Panc1 (cell line): ENCODE results near the gene POLR3A. TPM values are rescaled to one million over a fixed set of nuclear protein-coding genes. Genes with fewer than 3 reads are reported as not detected.

Experiments used
- ATAC-seq: fragments of 200-7000 bp; cut with Tn5 transposase; 2 replicates; pipeline ENCODE4 v1.9.1; 2020; ENCODE audit warnings: mild to moderate bottlenecking, moderate library complexity
- BruUV-seq: library from RNA; stranded (reverse); fragments of 400-500 nt; replicated peaks from 2 replicates; lab custom pipeline; 2021; lab: Mats Ljungman, UMichigan
- CTCF ChIA-PET: fragments of 300-600 bp; sonication (Branson Sonifier 250); formaldehyde crosslinking; loops from one replicate; lab custom pipeline; 2022; ENCODE audit warnings: antibody characterized with exemption; lab: Charles Lee
- POLR2A ChIA-PET: fragments of 300-600 bp; sonication (Branson Sonifier 250); formaldehyde crosslinking; loops from one replicate; lab custom pipeline; 2022; ENCODE audit warnings: antibody characterized with exemption; lab: Charles Lee
- DNase-seq: peaks from one replicate; pipeline ENCODE4 v3.0.0-alpha.2; 2010; ENCODE audit warnings: low read depth, low spot score
- H3K27ac ChIP-seq: 2 replicates; pipeline ENCODE4 v1.5.1; 2011; ENCODE audit warnings: mild to moderate bottlenecking, low read length, inconsistent platforms
- H3K27me3 ChIP-seq: fragments of 200-500 bp; sonication (Bioruptor generic); 2 replicates; pipeline ENCODE4 v1.6.0; 2014; ENCODE audit warnings: low read length, inconsistent platforms; ENCODE audit not compliant: control insufficient read depth, insufficient read depth
- H3K36me3 ChIP-seq: fragments of 200-500 bp; sonication (Bioruptor generic); 2 replicates; pipeline ENCODE4 v1.5.1; 2014; ENCODE audit warnings: inconsistent platforms, mild to moderate bottlenecking, low read length, moderate library complexity; ENCODE audit not compliant: control insufficient read depth, insufficient read depth
- H3K4me1 ChIP-seq: 2 replicates; pipeline ENCODE4 v1.5.1; 2011; ENCODE audit warnings: inconsistent platforms, mild to moderate bottlenecking, low read length, moderate library complexity; ENCODE audit not compliant: control insufficient read depth, insufficient read depth
- H3K4me3 ChIP-seq, 2 experiments: 2 replicates each; pipeline ENCODE4 v1.5.1; 2011 to 2012; ENCODE audit warnings: low read depth in 2 of 2, low read length in 2 of 2, mild to moderate bottlenecking in 2 of 2, inconsistent platforms in 1 of 2, moderate library complexity in 1 of 2
- H3K9me3 ChIP-seq: fragments of 200-500 bp; sonication (Bioruptor generic); 2 replicates; pipeline ENCODE4 v1.5.1; 2014; ENCODE audit warnings: low read depth, mild to moderate bottlenecking, inconsistent platforms, low read length, moderate library complexity; ENCODE audit not compliant: control insufficient read depth, insufficient read depth
- CTCF ChIP-seq: fragments of 450-650 bp; IDR thresholded peaks from 2 replicates; pipeline ENCODE4 v1.5.1; 2017; ENCODE audit warnings: mild to moderate bottlenecking
- POLR2AphosphoS5 ChIP-seq: IDR thresholded peaks from 2 replicates; pipeline ENCODE4 v1.6.1; 2012; ENCODE audit warnings: mild to moderate bottlenecking, low read depth, low read length, moderate library complexity
- REST ChIP-seq, 2 experiments: IDR thresholded peaks; 2 replicates each; pipeline ENCODE4 v1.6.1; 2011 to 2012; ENCODE audit warnings: low read depth in 2 of 2, control low read depth in 1 of 2, low read length in 1 of 2, mild to moderate bottlenecking in 1 of 2, moderate library complexity in 1 of 2; ENCODE audit not compliant: insufficient read depth in 1 of 2
- SIN3A ChIP-seq: IDR thresholded peaks from 2 replicates; pipeline ENCODE4 v1.6.1; 2012; ENCODE audit warnings: low read depth, mild to moderate bottlenecking, low read length, moderate library complexity, borderline replicate concordance; ENCODE audit not compliant: insufficient read depth
- TCF7L2 ChIP-seq: IDR thresholded peaks from 2 replicates; pipeline ENCODE4 v1.6.1; 2011; ENCODE audit warnings: mild to moderate bottlenecking, low read depth, low read length, inconsistent platforms
- in situ Hi-C: cut with HindIII; loops from 2 replicates; pipeline ENCODE4 v1.10.0; 2016; ENCODE audit warnings: low sequenced_read_pairs, low pct_unique_long_range_greater_than_20kb
- intact Hi-C: fragments of 100-400 bp; cut with micrococcal nuclease; formaldehyde crosslinking; loops from one replicate; pipeline ENCODE4 v1.10.0; 2022; ENCODE audit not compliant: unreplicated experiment
- total RNA-seq: library from RNA; stranded (reverse); gene quantifications from one replicate; pipeline ENCODE4 v1.2.1, GENCODE V29; 2021; ENCODE audit not compliant: unreplicated experiment

POLR3A gene
- total RNA-seq, 1 experiment from 2014 or later: 26.3 TPM

- CTCF ChIA-PET: no interaction called here
- in situ Hi-C loops (no loop called here), intact Hi-C loops (no loop called here)
- no peak overlapping the region for H3K4me3 ChIP-seq
- ATAC-seq (no peak), DNase-seq (no peak)
- no peaks in the 10 kb centered on the region for H3K27me3 ChIP-seq
- H3K9me3 ChIP-seq: no peaks in the 10 kb centered on the region
- POLR2A ChIA-PET: no interaction called here
- H3K36me3 ChIP-seq: peaks cover 38% of the 10 kb centered on the region
- H3K4me1 ChIP-seq: no peaks in the 10 kb centered on the region
- no peak for TF ChIP-seq SIN3A
- no peak for TF ChIP-seq POLR2AphosphoS5
- TF ChIP-seq CTCF: no peak
- no peak for TF ChIP-seq TCF7L2
- no peak for TF ChIP-seq REST (IDR thresholded peaks at IDR 0.05; ENCODE audit: insufficient read depth in 1 of 2, low read depth in 2 of 2, low read length in 1 of 2)
- BruUV-seq: no TSS peak
- no peak overlapping the region for H3K27ac ChIP-seq
Observed at GRCh38 chr10:78002541-78003288, 26.6 kb downstream of the POLR3A start.

GRCh38 chr10:78000956-78001472 is 28.3 kb downstream of the POLR3A start:
- peaks cover 31% of the 10 kb centered on the region for H3K36me3 ChIP-seq
- no peaks in the 10 kb centered on the region for H3K4me1 ChIP-seq
- DNase-seq: no peak
- in situ Hi-C loops (no loop called here), intact Hi-C loops (no loop called here)
- H3K4me3 ChIP-seq: no peak overlapping the region
- no peak for TF ChIP-seq CTCF
- TF ChIP-seq REST (IDR thresholded peaks at IDR 0.05; ENCODE audit: insufficient read depth in 1 of 2, low read depth in 2 of 2, low read length in 1 of 2): no peak
- no peak for TF ChIP-seq SIN3A
- TF ChIP-seq POLR2AphosphoS5: no peak
- TF ChIP-seq TCF7L2: no peak
- POLR2A ChIA-PET: interaction anchor here (1.1 kb wide), 1 partner anchor 15 kb away, joined by 3 read pairs; no protein-coding TSS in a partner anchor
- CTCF ChIA-PET: no interaction called here
- no TSS peak for BruUV-seq
- H3K27ac ChIP-seq: no peak overlapping the region
- no peaks in the 10 kb centered on the region for H3K27me3 ChIP-seq
- ATAC-seq: no peak
- no peaks in the 10 kb centered on the region for H3K9me3 ChIP-seq
